IPS-NIHi11 (cell line): ENCODE measurements around the gene TEDC2.
A peak's percentile ranks its signal among the peaks of the same experiment; 100 is the strongest.

Experiments
- DNase-seq: peaks from one replicate; pipeline ENCODE4 v3.0.0; 2012; ENCODE audit warnings: mixed read lengths, low spot score

Gene TEDC2

DNA sequence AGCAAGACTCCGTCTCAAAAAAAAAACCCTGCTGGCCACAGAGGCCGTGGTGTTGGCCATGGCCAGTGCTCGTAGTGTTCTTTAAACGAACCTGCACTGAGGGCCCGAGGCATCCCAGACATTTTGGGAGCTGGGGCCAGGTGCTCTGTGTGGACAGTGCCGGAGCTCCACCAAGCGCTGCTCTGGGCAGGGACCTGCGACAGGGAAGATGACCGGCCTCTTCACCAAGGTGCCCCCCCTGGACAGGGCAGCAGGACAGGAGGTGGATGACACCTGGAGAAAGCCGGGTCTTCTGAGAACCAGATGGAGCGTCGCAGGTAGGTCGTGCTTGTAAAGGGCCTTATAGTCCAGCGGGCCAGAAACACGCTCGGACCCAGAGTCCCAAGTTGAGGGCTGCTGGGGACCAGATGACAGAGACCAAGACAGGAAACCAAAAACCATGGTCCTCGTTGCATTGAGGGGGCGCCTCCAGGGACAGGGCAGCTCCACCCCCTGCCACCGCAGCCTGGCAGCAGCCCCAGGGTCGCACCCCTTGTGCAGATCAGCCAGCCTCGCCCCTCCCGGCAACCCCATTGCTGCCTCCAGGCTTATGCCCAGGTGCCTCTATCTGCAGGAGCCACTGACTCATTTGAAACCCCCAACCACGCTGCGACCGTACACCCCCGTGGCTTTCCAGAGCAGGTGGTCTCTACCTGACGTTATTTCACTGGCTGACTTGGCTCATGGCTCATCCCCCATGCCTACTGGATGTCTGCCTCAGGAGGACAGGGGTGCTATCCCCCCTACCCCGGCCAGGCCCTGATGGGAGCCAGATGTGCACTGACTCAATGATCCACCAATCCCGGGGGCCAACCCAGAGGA lies 7.0 kb downstream of the TEDC2 start:
- no peak for DNase-seq

- DNase-seq: peak; percentile 88
Measured at GRCh38 chr16:2467528-2468232, 7.8 kb downstream of the TEDC2 start.

- DNase-seq: no peak
Measured at GRCh38 chr16:2468233-2468724, 8.4 kb downstream of the TEDC2 start.

DNA sequence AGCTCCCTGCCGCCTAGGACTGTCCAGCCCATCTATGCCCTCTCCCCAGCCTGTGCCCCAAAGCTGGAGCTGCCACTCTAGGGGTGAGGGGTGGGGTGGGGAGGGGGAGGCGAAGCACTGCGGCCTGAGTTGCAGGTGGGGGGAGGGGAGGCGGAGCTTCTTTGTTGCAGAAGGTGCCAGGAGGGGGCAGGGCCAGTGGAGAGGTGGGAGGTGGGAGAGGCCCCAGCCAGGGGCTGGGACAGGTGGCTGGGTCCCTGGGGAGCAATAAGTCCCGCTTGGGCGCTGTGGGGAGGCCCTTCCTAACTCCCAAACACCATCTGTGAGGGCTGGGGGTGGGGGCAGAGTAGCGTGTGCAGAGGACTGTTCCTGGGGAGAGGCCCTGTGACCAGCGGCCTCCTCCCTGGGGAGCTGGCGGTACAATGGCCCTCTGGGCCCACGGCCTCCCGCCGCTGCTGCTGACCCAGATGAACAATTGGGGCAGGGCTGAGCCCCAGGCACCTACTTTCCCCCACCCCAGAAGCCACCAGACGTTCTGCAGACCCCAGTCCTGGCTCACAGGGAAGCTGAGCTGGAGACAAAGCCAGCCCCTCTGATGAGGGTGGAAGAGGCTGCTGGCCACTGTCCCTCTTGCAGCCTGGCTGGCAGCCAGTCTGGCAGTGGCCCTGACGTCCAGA lies 9.0 kb downstream of the TEDC2 start:
- peak; percentile 52 for DNase-seq

DNA sequence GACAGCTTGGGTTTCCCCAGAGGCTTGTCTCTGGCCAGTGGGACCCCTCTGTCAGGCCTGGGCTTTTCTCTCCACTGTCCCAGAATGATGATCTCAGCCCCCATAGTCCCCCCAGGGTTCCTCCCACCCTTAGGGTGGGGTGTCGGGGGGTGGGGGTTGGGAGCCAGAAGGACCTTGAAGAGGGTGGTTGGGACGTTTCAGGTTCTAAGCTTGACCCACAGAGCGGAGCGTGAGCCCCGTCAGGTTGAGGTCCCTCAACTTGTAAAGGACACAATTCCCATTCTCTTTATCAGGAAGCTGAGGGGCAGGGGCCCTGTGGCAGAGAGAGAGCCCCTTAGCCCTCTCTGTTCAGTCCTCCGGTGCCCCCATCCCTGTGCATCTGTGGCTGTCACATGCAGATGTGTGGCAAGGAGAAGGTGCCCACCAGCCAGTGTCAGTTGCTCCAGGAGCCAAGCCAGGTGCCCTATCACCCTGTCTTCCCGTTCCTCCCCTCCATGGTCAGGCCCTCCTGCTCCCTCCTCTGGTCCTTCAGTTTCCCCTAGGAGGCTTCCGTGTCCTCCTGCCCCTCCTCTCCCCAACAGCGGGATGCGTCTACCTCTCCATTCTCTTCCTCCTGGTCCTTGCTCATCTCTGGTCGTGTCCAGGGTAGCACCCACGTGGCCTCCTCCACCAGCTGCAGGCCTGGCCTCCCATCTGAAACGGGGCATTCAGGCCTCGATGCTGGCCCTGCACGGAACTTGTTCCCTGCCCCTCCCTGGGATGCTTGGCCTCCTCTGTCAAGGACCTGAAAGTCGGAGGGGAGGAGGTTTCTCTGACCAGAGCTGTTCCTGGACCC lies 9.7 kb downstream of the TEDC2 start:
- no peak for DNase-seq

- DNase-seq: no peak
Measured at GRCh38 chr16:2470234-2470601, 10.3 kb downstream of the TEDC2 start.

GRCh38 chr16:2470603-2471015 lies 10.7 kb downstream of the TEDC2 start:
- no peak for DNase-seq

- DNase-seq: peak; percentile 82
Measured at GRCh38 chr16:2471016-2471652, 11.2 kb downstream of the TEDC2 start, which contains the start of gene NTN3. NTN3 (plus strand) TSS chr16:2471297; CDS start chr16:2471702, 405 bp downstream.

DNA sequence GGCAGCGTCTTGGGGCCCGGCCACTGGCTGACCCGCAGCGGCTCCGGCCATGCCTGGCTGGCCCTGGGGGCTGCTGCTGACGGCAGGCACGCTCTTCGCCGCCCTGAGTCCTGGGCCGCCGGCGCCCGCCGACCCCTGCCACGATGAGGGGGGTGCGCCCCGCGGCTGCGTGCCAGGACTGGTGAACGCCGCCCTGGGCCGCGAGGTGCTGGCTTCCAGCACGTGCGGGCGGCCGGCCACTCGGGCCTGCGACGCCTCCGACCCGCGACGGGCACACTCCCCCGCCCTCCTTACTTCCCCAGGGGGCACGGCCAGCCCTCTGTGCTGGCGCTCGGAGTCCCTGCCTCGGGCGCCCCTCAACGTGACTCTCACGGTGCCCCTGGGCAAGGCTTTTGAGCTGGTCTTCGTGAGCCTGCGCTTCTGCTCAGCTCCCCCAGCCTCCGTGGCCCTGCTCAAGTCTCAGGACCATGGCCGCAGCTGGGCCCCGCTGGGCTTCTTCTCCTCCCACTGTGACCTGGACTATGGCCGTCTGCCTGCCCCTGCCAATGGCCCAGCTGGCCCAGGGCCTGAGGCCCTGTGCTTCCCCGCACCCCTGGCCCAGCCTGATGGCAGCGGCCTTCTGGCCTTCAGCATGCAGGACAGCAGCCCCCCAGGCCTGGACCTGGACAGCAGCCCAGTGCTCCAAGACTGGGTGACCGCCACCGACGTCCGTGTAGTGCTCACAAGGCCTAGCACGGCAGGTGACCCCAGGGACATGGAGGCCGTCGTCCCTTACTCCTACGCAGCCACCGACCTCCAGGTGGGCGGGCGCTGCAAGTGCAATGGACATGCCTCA lies 12.0 kb downstream of the TEDC2 start:
- no peak for DNase-seq

GRCh38 chr16:2472488-2472864 lies 12.6 kb downstream of the TEDC2 start:
- no peak for DNase-seq

- no peak for DNase-seq
Measured at GRCh38 chr16:2472885-2473445, 13.1 kb downstream of the TEDC2 start.

GRCh38 chr16:2473446-2473926 lies 13.6 kb downstream of the TEDC2 start:
- DNase-seq: no peak

DNA sequence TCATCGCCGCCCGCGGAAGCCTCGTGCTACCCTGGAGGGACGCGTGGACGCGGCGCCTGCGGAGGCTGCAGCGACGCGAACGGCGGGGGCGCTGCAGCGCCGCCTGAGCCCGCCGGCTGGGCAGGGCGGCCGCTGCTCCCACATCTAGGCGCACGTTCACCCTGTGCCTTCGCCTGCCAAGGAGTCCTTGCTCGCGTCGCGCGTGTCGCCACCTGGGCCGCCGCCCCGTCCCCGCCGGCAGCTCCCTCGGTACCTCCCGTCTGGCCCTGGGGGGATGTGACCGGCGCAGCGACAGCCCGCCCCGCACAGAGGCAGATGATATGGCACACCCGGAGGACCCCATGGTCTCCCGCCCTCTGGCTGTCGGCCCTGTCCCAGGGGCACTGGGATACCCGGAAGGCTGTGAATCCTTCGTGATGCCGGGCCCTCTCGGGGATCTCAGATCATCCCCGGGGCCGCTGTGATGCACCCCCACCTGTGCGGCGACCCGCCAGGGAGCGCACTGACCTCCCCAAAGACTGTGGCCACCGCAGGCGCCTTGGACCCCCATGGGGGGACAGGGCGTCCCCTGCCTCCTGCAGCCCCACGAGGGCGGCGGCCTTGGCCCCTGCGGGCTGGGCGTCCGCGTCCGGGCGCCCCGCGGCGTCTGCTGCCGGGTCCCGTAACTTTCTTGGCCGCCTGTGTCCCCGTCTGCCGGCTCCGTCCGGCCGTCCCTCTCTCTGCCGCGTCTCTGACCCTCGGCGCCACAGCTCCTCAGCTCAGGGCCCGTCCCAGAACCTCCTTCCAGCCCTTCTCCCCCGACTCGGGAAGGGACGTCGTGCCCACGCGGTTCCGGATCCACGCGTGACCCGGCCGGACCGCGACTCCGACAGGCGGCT lies 14.3 kb downstream of the TEDC2 start:
- peak; percentile 66 for DNase-seq

DNA sequence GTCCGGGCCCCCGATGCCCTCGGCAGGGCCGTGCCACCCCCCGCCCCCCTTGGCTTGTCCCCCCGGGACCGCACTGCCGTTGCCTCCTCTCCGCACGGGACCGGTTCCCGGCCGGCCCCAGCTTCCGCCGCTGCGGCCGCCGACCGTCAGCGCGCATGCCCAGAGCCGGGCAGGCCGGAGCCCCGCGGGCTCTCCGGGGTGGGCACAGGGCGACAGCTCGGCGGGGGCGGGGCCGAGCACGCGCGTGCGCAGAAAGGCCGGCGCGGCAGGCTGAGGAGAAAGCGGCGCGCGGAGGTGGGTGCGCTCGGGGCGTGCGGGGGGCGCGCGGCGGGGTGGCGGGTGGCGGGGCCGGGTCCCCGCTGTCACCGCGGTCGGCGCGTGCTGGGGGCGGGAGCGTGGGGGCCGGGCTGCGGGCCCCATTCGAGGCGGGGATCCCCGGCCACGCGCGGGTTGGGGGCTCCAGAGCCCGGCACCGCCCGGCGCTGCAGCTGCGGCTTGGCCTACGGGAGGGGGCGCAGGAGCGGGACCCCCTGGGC lies 15.0 kb downstream of the TEDC2 start, which contains the start of gene TBC1D24:
Gene TBC1D24, plus strand, starts transcription at position 251 of the 536 bp plus-strand sequence. CDS start 21,022 bp downstream, outside the sequence.
- peak; percentile 100 for DNase-seq

DNA sequence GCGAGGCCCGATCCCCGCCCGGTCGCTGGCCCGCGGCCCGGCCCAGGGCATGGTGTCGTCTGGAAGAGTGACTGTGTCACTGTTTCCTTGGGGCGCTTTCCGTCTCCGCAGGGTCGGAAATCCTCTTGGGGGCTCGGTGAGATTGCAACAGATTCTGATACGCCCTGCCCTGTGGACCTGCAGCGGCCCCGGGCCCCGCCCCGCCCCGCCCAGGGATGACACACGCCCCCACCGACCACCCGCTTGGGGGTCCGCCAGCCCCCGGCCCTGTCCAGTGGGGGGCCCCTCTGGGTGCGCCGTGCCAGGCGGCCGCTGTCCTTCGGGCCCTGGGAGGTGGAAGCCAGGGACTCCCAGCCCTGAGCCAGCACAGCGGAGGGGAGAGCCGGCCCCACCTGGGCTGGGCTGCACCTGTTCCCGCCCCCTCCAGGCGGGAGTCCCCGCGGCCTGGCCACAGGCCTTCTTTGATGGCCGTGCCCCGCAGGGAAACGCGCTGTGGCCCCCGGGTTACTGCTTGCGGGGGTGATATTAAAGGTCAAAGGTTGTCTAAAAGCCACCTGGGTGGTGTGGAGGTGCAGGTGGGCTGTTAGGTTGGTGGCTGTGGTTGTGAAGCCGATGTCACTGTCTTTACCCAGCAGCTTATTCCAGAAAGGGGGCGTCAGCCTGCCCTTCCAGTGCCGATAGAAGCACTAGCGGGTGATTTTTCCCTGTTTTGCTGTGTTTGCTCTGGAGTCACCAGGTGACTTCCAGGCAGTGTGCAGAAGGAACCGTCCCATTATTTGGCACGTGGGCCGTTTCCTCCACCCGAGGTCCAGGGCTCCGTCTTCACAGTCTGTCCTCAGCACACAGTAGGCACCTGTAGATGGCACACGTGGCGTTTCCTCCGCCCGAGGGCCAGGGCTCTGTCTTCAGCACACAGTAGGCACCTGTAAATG lies 15.8 kb downstream of the TEDC2 start:
- peak; percentile 82 for DNase-seq

DNA sequence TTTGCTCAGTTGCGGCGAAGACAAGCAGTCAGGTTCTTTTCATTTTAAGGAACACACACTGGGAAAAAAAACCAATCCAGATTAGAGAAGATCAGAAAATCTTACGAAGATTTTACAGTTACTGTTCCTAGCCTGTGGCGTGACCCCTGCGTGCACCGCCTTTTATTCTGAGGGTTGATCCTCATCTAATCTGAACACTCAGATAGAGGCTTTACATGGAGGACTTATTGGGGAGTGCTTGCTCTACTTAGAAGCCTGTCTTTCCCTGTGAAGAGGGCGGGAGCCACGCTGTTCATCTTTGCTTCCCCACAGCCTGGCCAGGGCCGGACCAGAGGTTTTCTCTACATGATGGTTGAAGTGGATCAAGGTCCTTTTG lies 16.4 kb downstream of the TEDC2 start:
- DNase-seq: no peak

GRCh38 chr16:2476741-2477140 lies 16.8 kb downstream of the TEDC2 start:
- DNase-seq: no peak
